Esophagus muscularis mucosa (tissue), 4 donors: ENCODE data around the gene NDUFS8.

Experiments
- EP300 ChIP-seq: sonication (generic); formaldehyde crosslinking; IDR thresholded peaks from one replicate; pipeline ENCODE4 v1.6.1; 2017; ENCODE audit warnings: antibody characterized with exemption
- POLR2A ChIP-seq: fragments of 450-650 bp; IDR thresholded peaks from one replicate; pipeline ENCODE4 v1.6.1; 2017; ENCODE audit warnings: antibody characterized with exemption, moderate library complexity, mild to moderate bottlenecking, low read depth
- POLR2AphosphoS5 ChIP-seq, 2 donors: sonication (generic); formaldehyde crosslinking; IDR thresholded peaks; one replicate each; pipeline ENCODE4 v1.6.1; 2017; ENCODE audit warnings: antibody characterized with exemption in 2 of 2
- TF ChIP-seq, protein P1 (sequence below), 3 experiments: fragments of 200-600 bp in 2 of 3; fragments of 450-650 bp in 1 of 3; sonication (generic) in 2 of 3; IDR thresholded peaks; one replicate each; pipeline ENCODE4 v1.5.1; 2017 to 2019; ENCODE audit warnings: antibody characterized with exemption in 3 of 3, mild to moderate bottlenecking in 2 of 3, moderate library complexity in 1 of 3

DNA sequence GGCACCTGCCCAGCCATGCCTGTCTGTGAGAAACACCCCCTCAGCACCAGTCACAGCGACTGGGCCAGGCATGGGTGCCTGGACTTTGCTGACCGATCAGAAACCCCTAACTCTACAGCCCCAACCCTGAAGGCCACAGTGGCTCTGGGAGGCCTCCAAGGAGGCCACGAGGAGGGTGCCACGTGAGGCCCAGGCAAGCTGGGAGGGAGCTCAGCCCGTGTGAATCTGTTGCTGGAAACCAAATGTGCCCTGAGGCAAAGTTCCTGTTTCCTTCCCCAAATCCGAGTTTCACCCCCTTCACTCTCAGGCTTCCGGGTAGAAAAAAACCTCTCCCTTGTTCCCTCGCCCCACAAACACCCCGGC is 27.9 kb upstream of the NDUFS8 start:
- TF ChIP-seq, protein P1, sequence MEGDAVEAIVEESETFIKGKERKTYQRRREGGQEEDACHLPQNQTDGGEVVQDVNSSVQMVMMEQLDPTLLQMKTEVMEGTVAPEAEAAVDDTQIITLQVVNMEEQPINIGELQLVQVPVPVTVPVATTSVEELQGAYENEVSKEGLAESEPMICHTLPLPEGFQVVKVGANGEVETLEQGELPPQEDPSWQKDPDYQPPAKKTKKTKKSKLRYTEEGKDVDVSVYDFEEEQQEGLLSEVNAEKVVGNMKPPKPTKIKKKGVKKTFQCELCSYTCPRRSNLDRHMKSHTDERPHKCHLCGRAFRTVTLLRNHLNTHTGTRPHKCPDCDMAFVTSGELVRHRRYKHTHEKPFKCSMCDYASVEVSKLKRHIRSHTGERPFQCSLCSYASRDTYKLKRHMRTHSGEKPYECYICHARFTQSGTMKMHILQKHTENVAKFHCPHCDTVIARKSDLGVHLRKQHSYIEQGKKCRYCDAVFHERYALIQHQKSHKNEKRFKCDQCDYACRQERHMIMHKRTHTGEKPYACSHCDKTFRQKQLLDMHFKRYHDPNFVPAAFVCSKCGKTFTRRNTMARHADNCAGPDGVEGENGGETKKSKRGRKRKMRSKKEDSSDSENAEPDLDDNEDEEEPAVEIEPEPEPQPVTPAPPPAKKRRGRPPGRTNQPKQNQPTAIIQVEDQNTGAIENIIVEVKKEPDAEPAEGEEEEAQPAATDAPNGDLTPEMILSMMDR (IDR thresholded peaks at IDR 0.05): no peak
- TF ChIP-seq POLR2A (no peak), POLR2AphosphoS5 (IDR thresholded peaks at IDR 0.05) (no peak), EP300 (no peak)
